VCaP (cell line): ENCODE results near the gene TOMM22.

Experiments used
- H3K27ac ChIP-seq: fragments of 450-650 bp; 2 replicates; pipeline ENCODE4 v1.5.1; 2017
- TF ChIP-seq, protein P1 (sequence below): fragments of 450-650 bp; conservative IDR thresholded peaks from 2 replicates; pipeline ENCODE4 v1.5.1; 2017; ENCODE audit warnings: mild to moderate bottlenecking, moderate library complexity

The TOMM22 gene

DNA sequence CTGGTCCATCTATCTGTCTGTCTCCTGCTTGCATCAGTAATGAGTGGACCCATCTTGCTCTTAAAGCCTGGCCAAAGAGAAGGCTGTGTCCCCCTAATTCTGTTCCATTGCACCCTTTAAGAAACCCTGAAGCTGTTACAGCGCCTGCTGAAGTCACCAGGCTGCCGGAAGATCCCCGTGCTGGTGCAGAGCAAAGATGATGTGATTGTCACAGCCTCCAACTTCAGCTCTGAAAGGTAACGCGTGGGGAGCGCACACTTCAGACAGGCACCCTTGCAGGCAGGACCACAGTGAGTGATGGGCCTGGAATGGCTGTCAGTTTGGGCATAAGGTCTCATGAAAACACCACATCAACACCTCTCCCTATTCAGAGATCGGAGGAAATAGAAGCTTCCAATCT, 42.4 kb downstream of the TOMM22 start:
- peak overlapping the region; percentile 13; the same call in 1 of the 2 replicates for H3K27ac ChIP-seq
- TF ChIP-seq, protein P1, sequence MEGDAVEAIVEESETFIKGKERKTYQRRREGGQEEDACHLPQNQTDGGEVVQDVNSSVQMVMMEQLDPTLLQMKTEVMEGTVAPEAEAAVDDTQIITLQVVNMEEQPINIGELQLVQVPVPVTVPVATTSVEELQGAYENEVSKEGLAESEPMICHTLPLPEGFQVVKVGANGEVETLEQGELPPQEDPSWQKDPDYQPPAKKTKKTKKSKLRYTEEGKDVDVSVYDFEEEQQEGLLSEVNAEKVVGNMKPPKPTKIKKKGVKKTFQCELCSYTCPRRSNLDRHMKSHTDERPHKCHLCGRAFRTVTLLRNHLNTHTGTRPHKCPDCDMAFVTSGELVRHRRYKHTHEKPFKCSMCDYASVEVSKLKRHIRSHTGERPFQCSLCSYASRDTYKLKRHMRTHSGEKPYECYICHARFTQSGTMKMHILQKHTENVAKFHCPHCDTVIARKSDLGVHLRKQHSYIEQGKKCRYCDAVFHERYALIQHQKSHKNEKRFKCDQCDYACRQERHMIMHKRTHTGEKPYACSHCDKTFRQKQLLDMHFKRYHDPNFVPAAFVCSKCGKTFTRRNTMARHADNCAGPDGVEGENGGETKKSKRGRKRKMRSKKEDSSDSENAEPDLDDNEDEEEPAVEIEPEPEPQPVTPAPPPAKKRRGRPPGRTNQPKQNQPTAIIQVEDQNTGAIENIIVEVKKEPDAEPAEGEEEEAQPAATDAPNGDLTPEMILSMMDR: no peak

DNA sequence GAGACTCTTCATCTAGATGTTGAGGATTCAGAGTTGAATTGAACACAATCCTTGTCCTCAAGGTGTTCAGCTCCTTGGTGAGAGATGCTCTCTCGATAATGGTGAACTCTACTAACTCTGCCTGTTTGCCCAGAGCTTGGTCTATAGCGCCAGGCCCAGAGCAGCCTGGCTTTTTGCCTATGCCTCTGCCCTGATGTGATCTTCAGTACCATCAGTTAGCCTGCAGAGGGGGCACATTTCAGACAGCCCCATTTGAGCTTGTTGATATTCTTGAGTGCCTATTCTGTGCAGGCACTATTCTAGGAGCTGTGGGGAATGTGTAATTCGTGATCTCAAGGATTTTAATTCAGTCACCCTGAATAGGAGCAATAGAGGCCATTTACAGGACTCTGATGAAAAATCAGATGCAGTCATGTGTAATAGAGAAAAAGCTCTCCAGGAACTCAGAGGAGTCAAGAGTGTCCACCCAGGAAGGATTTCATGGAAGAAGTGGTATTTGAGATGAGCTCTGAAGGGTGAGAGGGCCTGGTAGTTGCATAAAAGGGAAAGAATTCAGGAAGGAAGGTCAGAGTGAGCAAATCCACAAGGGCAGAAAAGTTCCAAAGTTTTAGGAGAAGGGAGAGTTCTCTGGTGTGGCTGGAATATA, 43.3 kb downstream of the TOMM22 start:
- no peak overlapping the region; the same call in 1 of the 2 replicates for H3K27ac ChIP-seq
- TF ChIP-seq, protein P1: peak; percentile 72

DNA sequence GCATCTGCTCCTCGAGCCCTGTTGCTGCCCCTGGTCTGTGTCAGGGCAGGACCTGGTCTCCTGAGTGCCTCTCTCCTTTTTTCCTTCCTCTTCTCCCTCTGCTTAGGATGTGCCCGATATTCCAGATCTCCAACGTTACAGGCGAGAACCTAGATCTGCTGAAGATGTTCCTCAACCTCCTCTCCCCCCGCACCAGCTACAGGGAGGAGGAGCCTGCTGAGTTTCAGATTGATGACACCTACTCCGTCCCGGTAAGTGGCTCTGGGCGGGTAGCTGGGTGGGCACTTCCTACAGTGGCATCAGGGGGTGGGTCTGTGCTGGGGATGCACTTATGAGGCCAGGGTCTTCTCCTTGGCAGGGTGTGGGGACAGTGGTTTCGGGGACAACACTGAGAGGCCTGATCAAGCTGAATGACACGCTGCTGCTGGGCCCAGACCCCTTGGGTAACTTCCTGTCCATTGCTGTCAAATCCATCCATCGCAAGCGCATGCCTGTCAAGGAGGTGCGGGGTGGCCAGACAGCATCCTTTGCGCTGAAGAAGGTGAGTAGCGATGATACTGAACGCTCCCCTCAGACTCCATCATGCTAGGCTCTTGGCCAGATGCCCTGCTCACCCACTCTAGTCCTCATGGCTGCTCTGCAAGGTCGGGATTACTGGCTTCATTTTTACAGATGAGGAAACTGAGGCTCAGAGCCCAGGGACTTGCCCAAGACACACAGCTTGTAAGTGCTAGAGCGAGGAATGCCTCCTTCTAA, 44.3 kb downstream of the TOMM22 start:
- TF ChIP-seq, protein P1: no peak
- H3K27ac ChIP-seq: no peak overlapping the region

DNA sequence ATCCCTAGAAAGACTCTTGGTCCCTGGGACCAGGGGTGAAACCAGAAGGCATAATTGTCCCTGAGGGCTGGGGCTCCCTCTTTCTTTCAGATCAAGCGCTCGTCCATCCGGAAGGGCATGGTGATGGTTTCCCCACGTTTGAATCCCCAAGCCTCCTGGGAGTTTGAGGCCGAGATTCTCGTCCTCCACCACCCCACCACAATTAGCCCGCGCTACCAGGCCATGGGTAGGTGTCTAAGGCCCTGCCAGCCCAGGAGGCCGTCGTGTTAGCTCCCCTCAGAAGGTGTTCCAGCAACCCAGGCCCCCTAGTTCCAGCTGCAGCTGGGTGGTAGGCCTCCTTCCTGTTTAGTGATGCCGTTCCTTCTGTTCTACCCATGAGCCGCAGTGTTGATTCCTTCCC, 45.4 kb downstream of the TOMM22 start:
- TF ChIP-seq, protein P1: no peak
- H3K27ac ChIP-seq: no peak overlapping the region

DNA sequence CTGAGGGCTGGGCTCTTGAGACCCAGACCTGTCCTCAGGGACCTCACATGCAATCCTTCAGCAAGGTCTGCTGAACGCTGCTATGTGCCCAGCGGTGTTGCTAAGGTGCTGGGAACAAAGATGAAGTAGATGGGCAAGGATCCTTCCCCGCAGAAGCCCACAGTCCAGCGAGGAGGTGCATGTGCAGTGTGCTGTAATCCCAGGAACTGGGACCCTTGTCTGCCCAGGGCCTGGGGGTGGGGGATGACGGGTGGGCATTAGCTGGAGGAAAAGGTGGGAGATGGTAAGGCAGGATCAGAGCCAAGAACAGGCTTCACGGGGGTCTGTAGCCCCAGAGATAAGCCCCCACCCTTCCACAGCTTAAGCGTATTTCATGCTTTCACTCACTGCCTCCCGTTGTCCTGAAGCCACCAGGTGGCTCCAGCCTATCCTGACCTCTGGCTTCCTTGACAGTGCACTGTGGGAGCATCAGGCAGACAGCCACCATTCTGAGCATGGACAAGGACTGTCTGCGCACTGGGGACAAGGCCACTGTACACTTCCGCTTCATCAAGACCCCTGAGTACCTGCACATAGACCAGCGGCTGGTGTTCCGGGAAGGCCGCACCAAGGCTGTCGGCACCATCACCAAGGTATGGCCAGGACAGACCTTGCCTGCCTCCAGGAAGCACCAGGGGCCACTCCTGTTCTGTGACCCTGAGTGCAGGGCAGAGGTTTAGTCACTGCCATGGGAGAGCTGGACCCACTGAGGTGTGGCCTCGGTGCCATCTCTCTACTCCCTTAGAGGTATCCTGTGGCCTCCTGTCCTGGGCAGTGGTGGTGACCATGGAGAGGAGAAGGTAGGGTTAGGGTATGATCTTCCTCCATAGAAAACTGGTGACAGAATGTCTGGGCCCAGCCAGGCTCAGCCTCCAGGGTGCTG, 46.0 kb downstream of the TOMM22 start:
- H3K27ac ChIP-seq: no peak overlapping the region
- TF ChIP-seq, protein P1: no peak

DNA sequence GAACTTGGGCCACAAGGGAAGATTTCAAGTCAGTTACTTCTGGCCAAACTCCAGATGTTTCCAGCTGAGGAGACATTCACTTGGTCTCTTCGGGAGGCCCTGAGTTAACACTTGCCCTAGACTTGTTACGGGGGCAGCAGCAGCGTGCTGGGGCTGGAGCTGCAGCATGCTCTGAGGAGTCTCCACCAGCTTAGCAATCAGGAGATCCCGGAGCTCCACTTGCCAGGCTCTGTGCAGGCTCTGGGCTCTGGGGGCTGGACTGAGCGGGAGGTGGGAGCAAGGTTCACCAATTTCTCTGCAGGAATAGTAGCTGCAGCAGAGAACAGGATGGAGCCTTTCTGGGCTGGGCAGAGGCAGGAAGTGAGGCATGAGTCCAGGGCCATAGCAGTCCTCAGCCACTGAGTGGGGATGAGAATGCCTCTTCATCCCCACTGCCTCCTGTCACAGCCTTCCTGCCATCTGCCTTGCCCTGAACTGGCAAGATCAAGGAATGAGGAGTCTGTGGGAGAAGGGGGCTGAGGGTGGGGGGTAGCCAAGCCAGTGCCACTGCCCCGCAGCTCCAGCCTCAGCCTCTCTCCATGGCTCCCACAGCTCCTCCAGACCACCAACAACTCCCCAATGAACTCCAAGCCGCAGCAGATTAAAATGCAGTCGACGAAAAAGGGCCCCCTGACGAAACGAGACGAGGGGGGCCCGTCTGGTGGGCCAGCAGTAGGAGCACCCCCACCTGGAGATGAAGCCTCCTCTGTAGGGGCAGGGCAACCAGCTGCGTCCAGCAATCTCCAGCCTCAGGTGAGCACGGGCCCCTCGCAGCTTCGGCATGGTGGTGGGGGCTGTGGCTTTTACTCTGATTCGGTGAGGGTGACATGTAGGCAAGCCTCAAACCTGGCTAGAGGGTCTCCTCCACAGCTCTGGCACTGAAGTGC, 47.4 kb downstream of the TOMM22 start:
- TF ChIP-seq, protein P1: no peak
- no peak overlapping the region for H3K27ac ChIP-seq
